CD4-positive, alpha-beta memory T cell (primary cell): ENCODE data around the gene INO80D. TPM values are rescaled to one million over a fixed set of nuclear protein-coding genes. Genes with fewer than 3 reads are reported as not detected.

Experiments
- CTCF ChIA-PET: fragments of 350-600 bp; sonication (Branson Sonifier 250); formaldehyde crosslinking; loops from one replicate; lab custom pipeline; 2021; ENCODE audit warnings: inconsistent platforms; ENCODE audit not compliant: partially characterized antibody; lab: Charles Lee
- POLR2A ChIA-PET: fragments of 350-600 bp; sonication (Branson Sonifier 250); formaldehyde crosslinking; loops from one replicate; lab custom pipeline; 2021; ENCODE audit not compliant: partially characterized antibody; lab: Charles Lee
- DNase-seq, 5 donors: peaks; one replicate each; pipeline versions ENCODE4 v3.0.0 to v3.0.0-alpha.2; 2020 to 2022; ENCODE audit warnings: mixed read lengths in 1 of 5
- H3K27ac ChIP-seq: one replicate; pipeline ENCODE4 v1.7.0; 2013; ENCODE audit warnings: low read depth, low read length
- H3K27me3 ChIP-seq: 2 replicates; pipeline ENCODE4 v1.7.0; 2013; ENCODE audit warnings: mild to moderate bottlenecking, low read length, moderate library complexity; ENCODE audit not compliant: insufficient read depth
- H3K36me3 ChIP-seq: 2 replicates; pipeline ENCODE4 v1.7.0; 2013; ENCODE audit warnings: mild to moderate bottlenecking, low read length, moderate library complexity; ENCODE audit not compliant: insufficient read depth
- H3K4me1 ChIP-seq: 2 replicates; pipeline ENCODE4 v1.7.0; 2013; ENCODE audit warnings: mild to moderate bottlenecking, low read length, moderate library complexity; ENCODE audit not compliant: insufficient read depth
- H3K4me3 ChIP-seq, 2 donors: one replicate each; pipeline ENCODE4 v1.7.0; 2013; ENCODE audit warnings: low read length in 2 of 2, mild to moderate bottlenecking in 1 of 2
- H3K9me3 ChIP-seq, 2 donors: one replicate each; pipeline ENCODE4 v1.7.0; 2013; ENCODE audit warnings: low read length in 2 of 2, control low read depth in 1 of 2; ENCODE audit not compliant: control insufficient read depth in 1 of 2
- H3K27ac Mint-ChIP-seq, 7 donors: one replicate each; pipeline ENCODE4 v1.8.0; 2020 to 2021; ENCODE audit warnings: mixed read lengths in 7 of 7, mild to moderate bottlenecking in 6 of 7, inconsistent platforms in 3 of 7, moderate library complexity in 3 of 7
- H3K27me3 Mint-ChIP-seq, 2 donors: one replicate each; pipeline ENCODE4 v1.8.0; 2020 to 2021; ENCODE audit warnings: mixed read lengths in 2 of 2
- H3K36me3 Mint-ChIP-seq, 2 donors: one replicate each; pipeline ENCODE4 v1.8.0; 2020 to 2021; ENCODE audit warnings: mixed read lengths in 2 of 2, inconsistent platforms in 1 of 2, mild to moderate bottlenecking in 1 of 2
- H3K4me1 Mint-ChIP-seq, 4 donors: one replicate each; pipeline ENCODE4 v1.8.0; 2020 to 2021; ENCODE audit warnings: mixed read lengths in 4 of 4, mild to moderate bottlenecking in 1 of 4
- H3K4me3 Mint-ChIP-seq, 8 donors: one replicate each; pipeline ENCODE4 v1.8.0; 2020 to 2021; ENCODE audit warnings: mixed read lengths in 8 of 8, mild to moderate bottlenecking in 7 of 8, moderate library complexity in 6 of 8, inconsistent platforms in 3 of 8
- H3K9me3 Mint-ChIP-seq, 8 donors: one replicate each; pipeline ENCODE4 v1.8.0; 2020 to 2021; ENCODE audit warnings: mixed read lengths in 8 of 8, mild to moderate bottlenecking in 5 of 8, inconsistent platforms in 3 of 8, moderate library complexity in 1 of 8
- intact Hi-C: fragments of 100-400 bp; cut with micrococcal nuclease; formaldehyde crosslinking; loops from one replicate; pipeline ENCODE4 v1.15.1; 2023
- polyA plus RNA-seq, 2 donors: library from polyadenylated mRNA; unstranded; fragments of 300-500 nt; fragmentation: Illumina TruSeq; gene quantifications; one replicate each; pipeline ENCODE4 v1.2.3, GENCODE V29; 2021
- total RNA-seq, 2 experiments: library from RNA; stranded (reverse); gene quantifications; one replicate each; pipeline ENCODE4 v1.2.3, GENCODE V29; 2021

Gene INO80D
- total and polyA plus RNA-seq, 4 experiments from 2014 or later, result 8.1 to 41.3 (median 25.1) TPM

- H3K4me3 ChIP-seq, result no peak overlapping the region
- H3K9me3 ChIP-seq, result no peaks in the 10 kb centered on the region
- H3K27me3 ChIP-seq, result no peaks in the 10 kb centered on the region
- intact Hi-C loops, result no loop called here
- CTCF ChIA-PET, result interaction anchor here (1.1 kb wide), 1 partner anchor 1827 kb away, joined by 3 read pairs; no protein-coding TSS in a partner anchor
- no peaks in the 10 kb centered on the region for H3K9me3 Mint-ChIP-seq
- DNase-seq, result no peak
- POLR2A ChIA-PET, result no interaction called here
- no peaks in the 10 kb centered on the region for H3K4me1 Mint-ChIP-seq
- H3K27ac ChIP-seq, result no peak overlapping the region
- H3K4me1 ChIP-seq, result no peaks in the 10 kb centered on the region
- peaks cover 0 to 4% of the 10 kb centered on the region in 2 donors for H3K36me3 Mint-ChIP-seq
- no peak overlapping the region for H3K27ac Mint-ChIP-seq
- no peaks in the 10 kb centered on the region for H3K36me3 ChIP-seq
- H3K27me3 Mint-ChIP-seq, result peaks cover 3 to 12% of the 10 kb centered on the region in 2 donors
- H3K4me3 Mint-ChIP-seq, result no peak overlapping the region
These were observed 113.9 kb downstream of the INO80D start for GRCh38 chr2:205972113-205972512.

- H3K27me3 Mint-ChIP-seq, result peaks cover 5 to 14% of the 10 kb centered on the region in 2 donors
- H3K9me3 Mint-ChIP-seq, result no peaks in the 10 kb centered on the region
- no peak overlapping the region for H3K4me3 Mint-ChIP-seq
- Histone ChIP-seq H3K9me3 (no peaks in the 10 kb centered on the region), H3K36me3 (no peaks in the 10 kb centered on the region), H3K27ac (no peak overlapping the region), H3K27me3 (no peaks in the 10 kb centered on the region), H3K4me1 (no peaks in the 10 kb centered on the region), H3K4me3 (no peak overlapping the region)
- H3K4me1 Mint-ChIP-seq, result no peaks in the 10 kb centered on the region
- peaks cover 0 to 4% of the 10 kb centered on the region in 2 donors for H3K36me3 Mint-ChIP-seq
- intact Hi-C loops, result no loop called here
- H3K27ac Mint-ChIP-seq, result no peak overlapping the region
- POLR2A ChIA-PET, result no interaction called here
- no peak for DNase-seq
- CTCF ChIA-PET, result no interaction called here
These were observed 115.6 kb downstream of the INO80D start for GRCh38 chr2:205970348-205970747.

- POLR2A ChIA-PET, result no interaction called here
- DNase-seq, result no peak
- Mint-ChIP-seq H3K4me3 (no peak overlapping the region), H3K36me3 (peaks cover 0 to 4% of the 10 kb centered on the region in 2 donors), H3K9me3 (no peaks in the 10 kb centered on the region), H3K27me3 (peaks cover 5 to 13% of the 10 kb centered on the region in 2 donors), H3K27ac (no peak overlapping the region), H3K4me1 (no peaks in the 10 kb centered on the region)
- H3K27ac ChIP-seq, result no peak overlapping the region
- no peaks in the 10 kb centered on the region for H3K9me3 ChIP-seq
- H3K36me3 ChIP-seq, result no peaks in the 10 kb centered on the region
- H3K27me3 ChIP-seq, result no peaks in the 10 kb centered on the region
- intact Hi-C loops, result no loop called here
- CTCF ChIA-PET, result interaction anchor here (0.8 to 1.1 kb wide), 2 partner anchors 25 to 44 kb away, joined by 3 read pairs; no protein-coding TSS in a partner anchor
- no peak overlapping the region for H3K4me3 ChIP-seq
- no peaks in the 10 kb centered on the region for H3K4me1 ChIP-seq
These were observed 116.4 kb downstream of the INO80D start for GRCh38 chr2:205969584-205969983.

DNA sequence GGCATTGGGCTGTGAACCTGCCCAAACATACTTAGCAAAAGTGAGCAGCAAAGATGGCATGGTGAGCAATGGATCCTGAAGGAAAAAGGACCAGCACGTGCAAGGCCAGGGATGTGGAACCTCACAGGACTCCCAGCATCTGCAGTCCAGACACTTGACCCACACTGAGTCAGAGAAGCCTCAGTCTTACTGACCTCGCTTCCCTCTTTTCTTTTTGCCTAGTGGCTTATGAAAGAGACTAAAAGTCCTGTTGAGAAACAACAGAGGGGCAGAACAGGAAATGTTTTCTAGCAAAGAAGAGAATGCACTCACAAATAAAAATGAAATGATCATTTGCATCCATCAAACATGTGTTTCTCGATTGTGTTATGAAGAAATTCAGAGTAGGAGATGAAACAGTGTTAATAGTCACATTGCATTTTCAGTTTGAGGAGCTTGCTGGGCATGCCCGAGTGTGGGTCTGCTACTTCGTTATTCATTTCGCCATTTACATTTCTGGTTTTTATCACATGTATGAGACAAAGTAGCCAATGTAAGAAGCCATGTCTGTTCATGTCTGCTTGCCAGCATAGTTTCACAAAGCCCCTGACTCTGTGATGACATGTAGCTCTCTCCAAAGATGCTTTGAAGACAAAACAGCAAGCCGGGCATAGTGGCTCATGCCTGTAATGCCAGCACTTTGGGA is 118.4 kb downstream of the INO80D start:
- Mint-ChIP-seq H3K9me3 (no peaks in the 10 kb centered on the region), H3K27ac (no peak overlapping the region), H3K27me3 (peaks cover 5 to 13% of the 10 kb centered on the region in 2 donors), H3K4me1 (no peaks in the 10 kb centered on the region), H3K4me3 (no peak overlapping the region), H3K36me3 (peaks cover 0 to 4% of the 10 kb centered on the region in 2 donors)
- Histone ChIP-seq H3K36me3 (no peaks in the 10 kb centered on the region), H3K9me3 (no peaks in the 10 kb centered on the region), H3K27ac (no peak overlapping the region), H3K27me3 (no peaks in the 10 kb centered on the region), H3K4me1 (no peaks in the 10 kb centered on the region), H3K4me3 (no peak overlapping the region)
- intact Hi-C loops, result no loop called here
- no peak for DNase-seq
- POLR2A ChIA-PET, result no interaction called here
- CTCF ChIA-PET, result no interaction called here

- Histone ChIP-seq H3K27me3 (no peaks in the 10 kb centered on the region), H3K4me3 (no peak overlapping the region), H3K27ac (no peak overlapping the region), H3K36me3 (no peaks in the 10 kb centered on the region), H3K4me1 (no peaks in the 10 kb centered on the region), H3K9me3 (no peaks in the 10 kb centered on the region)
- no peak for DNase-seq
- ChIA-PET POLR2A (no interaction called here), CTCF (interaction anchor here (1.4 kb wide), 1 partner anchor 17 kb away, joined by 3 read pairs; no protein-coding TSS in a partner anchor)
- intact Hi-C loops, result no loop called here
- Mint-ChIP-seq H3K27ac (no peak overlapping the region), H3K4me3 (no peak overlapping the region), H3K27me3 (peaks cover 5 to 8% of the 10 kb centered on the region in 2 donors), H3K9me3 (no peaks in the 10 kb centered on the region), H3K4me1 (no peaks in the 10 kb centered on the region), H3K36me3 (no peaks in the 10 kb centered on the region)
These were observed 120.3 kb downstream of the INO80D start for GRCh38 chr2:205965707-205966106.

- ChIA-PET CTCF (interaction anchor here (0.8 to 1.4 kb wide), 2 partner anchors 15 to 16 kb away, joined by 3 read pairs; no protein-coding TSS in a partner anchor), POLR2A (no interaction called here)
- H3K4me1 ChIP-seq, result no peaks in the 10 kb centered on the region
- no peaks in the 10 kb centered on the region for H3K9me3 ChIP-seq
- Mint-ChIP-seq H3K27me3 (peaks cover 5% of the 10 kb centered on the region in 2 donors), H3K4me1 (no peaks in the 10 kb centered on the region), H3K4me3 (no peak overlapping the region), H3K9me3 (no peaks in the 10 kb centered on the region), H3K36me3 (no peaks in the 10 kb centered on the region), H3K27ac (no peak overlapping the region)
- H3K27me3 ChIP-seq, result no peaks in the 10 kb centered on the region
- intact Hi-C loops, result no loop called here
- DNase-seq, result no peak
- H3K27ac ChIP-seq, result no peak overlapping the region
- H3K4me3 ChIP-seq, result no peak overlapping the region
- no peaks in the 10 kb centered on the region for H3K36me3 ChIP-seq
These were observed 121.7 kb downstream of the INO80D start for GRCh38 chr2:205964111-205964761.

GRCh38 chr2:205959521-205959920 is 126.5 kb downstream of the INO80D start:
- intact Hi-C loops, result no loop called here
- DNase-seq, result no peak
- no peaks in the 10 kb centered on the region for H3K4me1 ChIP-seq
- no peaks in the 10 kb centered on the region for H3K36me3 ChIP-seq
- Mint-ChIP-seq H3K4me1 (no peaks in the 10 kb centered on the region), H3K27ac (no peak overlapping the region), H3K27me3 (peaks cover 0 to 1% of the 10 kb centered on the region in 2 donors), H3K4me3 (no peak overlapping the region), H3K9me3 (no peaks in the 10 kb centered on the region), H3K36me3 (no peaks in the 10 kb centered on the region)
- H3K27ac ChIP-seq, result no peak overlapping the region
- H3K27me3 ChIP-seq, result no peaks in the 10 kb centered on the region
- ChIA-PET POLR2A (no interaction called here), CTCF (interaction anchor here (1.4 kb wide), 1 partner anchor 14 kb away, joined by 3 read pairs; no protein-coding TSS in a partner anchor)
- no peaks in the 10 kb centered on the region for H3K9me3 ChIP-seq
- no peak overlapping the region for H3K4me3 ChIP-seq
